Endodermal cell (in vitro differentiated cells): ENCODE results near the gene SELE. TPM values are rescaled to one million over a fixed set of nuclear protein-coding genes. Genes with fewer than 3 reads are reported as not detected.

Experiments used
- DNase-seq: peaks from one replicate; pipeline ENCODE4 v3.0.0-alpha.2; 2017
- H3K27ac ChIP-seq: 2 replicates; pipeline ENCODE4 v1.5.1; 2013; ENCODE audit warnings: mild to moderate bottlenecking, low read depth, low read length, moderate library complexity
- H3K27me3 ChIP-seq: 2 replicates; pipeline ENCODE4 v1.6.1; 2013; ENCODE audit warnings: mild to moderate bottlenecking, low read length, moderate library complexity; ENCODE audit not compliant: insufficient read depth, control insufficient read depth, poor library complexity, severe bottlenecking
- H3K36me3 ChIP-seq: 2 replicates; pipeline ENCODE4 v1.7.0; 2013; ENCODE audit warnings: mild to moderate bottlenecking, low read length, moderate library complexity; ENCODE audit not compliant: control insufficient read depth, insufficient read depth
- H3K4me1 ChIP-seq: one replicate; pipeline ENCODE4 v1.7.0; 2013; ENCODE audit warnings: low read length; ENCODE audit not compliant: control insufficient read depth, insufficient read depth
- H3K4me3 ChIP-seq: 2 replicates; pipeline ENCODE4 v1.5.1; 2013; ENCODE audit warnings: mild to moderate bottlenecking, low read length, moderate library complexity
- H3K9ac ChIP-seq: 2 replicates; pipeline ENCODE4 v1.6.1; 2013; ENCODE audit warnings: mild to moderate bottlenecking, low read length, moderate library complexity; ENCODE audit not compliant: poor library complexity, severe bottlenecking; ENCODE audit errors: extremely low read depth
- H3K9me3 ChIP-seq: 2 replicates; pipeline ENCODE4 v1.6.1; 2013; ENCODE audit warnings: mild to moderate bottlenecking, low read length, moderate library complexity; ENCODE audit not compliant: control insufficient read depth
- H3K27ac Mint-ChIP-seq: 2 replicates; pipeline ENCODE4 v1.8.0; 2020; ENCODE audit warnings: mixed read lengths
- H3K27me3 Mint-ChIP-seq: 2 replicates; pipeline ENCODE4 v1.8.0; 2021; ENCODE audit warnings: mild to moderate bottlenecking, mixed read lengths; ENCODE audit not compliant: insufficient read depth
- H3K36me3 Mint-ChIP-seq: 2 replicates; pipeline ENCODE4 v1.8.0; 2020; ENCODE audit warnings: low read depth, mixed read lengths
- H3K4me1 Mint-ChIP-seq: 2 replicates; pipeline ENCODE4 v1.8.0; 2020; ENCODE audit warnings: mixed read lengths
- H3K4me3 Mint-ChIP-seq: 2 replicates; pipeline ENCODE4 v1.8.0; 2020; ENCODE audit warnings: mild to moderate bottlenecking, moderate library complexity, mixed read lengths
- H3K9me3 Mint-ChIP-seq: 2 replicates; pipeline ENCODE4 v1.8.0; 2020; ENCODE audit warnings: mild to moderate bottlenecking, mixed read lengths
- WGBS, 2 experiments: methylation state at CpG; one replicate each; pipeline versions ENCODE4 v1.1.5 to v1.1.7; 2013; ENCODE audit warnings: missing lambda C conversion rate in 2 of 2, mixed read lengths in 1 of 2; ENCODE audit not compliant: insufficient coverage in 1 of 2, insufficient read length in 1 of 2; 5-methylcytosine and 5-hydroxymethylcytosine counted together
- total RNA-seq, 2 donors: library from RNA; stranded (reverse); fragmentation: NEBNext Ultra II Directional in 1 of 2; extraction: Animal tissue kit (Norgen Biotek cat#: 25700) in 1 of 2; gene quantifications; 2 replicates in 1 of 2; 3 replicates in 1 of 2; pipeline ENCODE4 v1.2.1, GENCODE V29; 2021
- TF ChIP-seq, protein P1 (sequence below): fragments of 200-600 bp; sonication (generic); conservative IDR thresholded peaks from 2 replicates; pipeline ENCODE4 v1.5.0; 2021; ENCODE audit warnings: antibody characterized with exemption, mild to moderate bottlenecking

The SELE gene
- total RNA-seq, 2 donors from 2014 or later: not detected

- H3K27me3 Mint-ChIP-seq: peaks cover 6% of the 10 kb centered on the region
- Histone ChIP-seq H3K9me3 (peaks cover 30% of the 10 kb centered on the region), H3K4me1 (no peaks in the 10 kb centered on the region), H3K4me3 (no peak overlapping the region), H3K27me3 (peaks cover 53% of the 10 kb centered on the region), H3K36me3 (no peaks in the 10 kb centered on the region), H3K9ac (no peak overlapping the region), H3K27ac (no peak overlapping the region)
- WGBS, 2 experiments: 90 to 94% methylated on average over 3 of the region's 3 CpGs
- H3K27ac Mint-ChIP-seq: no peak overlapping the region
- TF ChIP-seq, protein P1, sequence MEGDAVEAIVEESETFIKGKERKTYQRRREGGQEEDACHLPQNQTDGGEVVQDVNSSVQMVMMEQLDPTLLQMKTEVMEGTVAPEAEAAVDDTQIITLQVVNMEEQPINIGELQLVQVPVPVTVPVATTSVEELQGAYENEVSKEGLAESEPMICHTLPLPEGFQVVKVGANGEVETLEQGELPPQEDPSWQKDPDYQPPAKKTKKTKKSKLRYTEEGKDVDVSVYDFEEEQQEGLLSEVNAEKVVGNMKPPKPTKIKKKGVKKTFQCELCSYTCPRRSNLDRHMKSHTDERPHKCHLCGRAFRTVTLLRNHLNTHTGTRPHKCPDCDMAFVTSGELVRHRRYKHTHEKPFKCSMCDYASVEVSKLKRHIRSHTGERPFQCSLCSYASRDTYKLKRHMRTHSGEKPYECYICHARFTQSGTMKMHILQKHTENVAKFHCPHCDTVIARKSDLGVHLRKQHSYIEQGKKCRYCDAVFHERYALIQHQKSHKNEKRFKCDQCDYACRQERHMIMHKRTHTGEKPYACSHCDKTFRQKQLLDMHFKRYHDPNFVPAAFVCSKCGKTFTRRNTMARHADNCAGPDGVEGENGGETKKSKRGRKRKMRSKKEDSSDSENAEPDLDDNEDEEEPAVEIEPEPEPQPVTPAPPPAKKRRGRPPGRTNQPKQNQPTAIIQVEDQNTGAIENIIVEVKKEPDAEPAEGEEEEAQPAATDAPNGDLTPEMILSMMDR: no peak
- peaks cover 31% of the 10 kb centered on the region for H3K9me3 Mint-ChIP-seq
- no peak overlapping the region for H3K4me3 Mint-ChIP-seq
- no peak for DNase-seq
- H3K36me3 Mint-ChIP-seq: no peaks in the 10 kb centered on the region
- no peaks in the 10 kb centered on the region for H3K4me1 Mint-ChIP-seq
Observed at GRCh38 chr1:169759038-169759437, 25.2 kb upstream of the SELE start.

GRCh38 chr1:169753549-169753948, 19.7 kb upstream of the SELE start:
- no peak for DNase-seq

GRCh38 chr1:169750041-169750440, 16.2 kb upstream of the SELE start:
- no peak for DNase-seq
- H3K27me3 Mint-ChIP-seq: peaks cover 1% of the 10 kb centered on the region
- H3K27ac Mint-ChIP-seq: no peak overlapping the region
- Histone ChIP-seq H3K27me3 (peaks cover 36% of the 10 kb centered on the region), H3K36me3 (no peaks in the 10 kb centered on the region), H3K9ac (no peak overlapping the region), H3K27ac (no peak overlapping the region), H3K9me3 (no peaks in the 10 kb centered on the region), H3K4me1 (peaks cover 3% of the 10 kb centered on the region), H3K4me3 (no peak overlapping the region)
- 94 to 100% methylated on average over 1 of the region's 1 CpG for WGBS, 2 experiments
- H3K36me3 Mint-ChIP-seq: no peaks in the 10 kb centered on the region
- H3K4me3 Mint-ChIP-seq: no peak overlapping the region
- no peaks in the 10 kb centered on the region for H3K9me3 Mint-ChIP-seq
- TF ChIP-seq, protein P1: no peak
- peaks cover 15% of the 10 kb centered on the region for H3K4me1 Mint-ChIP-seq

More at GRCh38 chr1:169753549-169753948, 19.7 kb upstream of the SELE start:
- H3K27me3 Mint-ChIP-seq: peaks cover 1% of the 10 kb centered on the region
- peaks cover 7% of the 10 kb centered on the region for H3K9me3 Mint-ChIP-seq
- TF ChIP-seq, protein P1: peak; percentile 68
- Histone ChIP-seq H3K9me3 (peaks cover 5% of the 10 kb centered on the region), H3K36me3 (no peaks in the 10 kb centered on the region), H3K4me3 (no peak overlapping the region), H3K4me1 (no peaks in the 10 kb centered on the region), H3K27me3 (peaks cover 36% of the 10 kb centered on the region), H3K27ac (no peak overlapping the region), H3K9ac (no peak overlapping the region)
- no peaks in the 10 kb centered on the region for H3K36me3 Mint-ChIP-seq
- WGBS, 2 experiments: 59 to 63% methylated on average over 1 to 2 of the region's 4 CpGs
- no peak overlapping the region for H3K4me3 Mint-ChIP-seq
- no peak overlapping the region for H3K27ac Mint-ChIP-seq
- no peaks in the 10 kb centered on the region for H3K4me1 Mint-ChIP-seq
